ENCODE data around the gene PPP4R1.

PPP4R1 gene

DNA sequence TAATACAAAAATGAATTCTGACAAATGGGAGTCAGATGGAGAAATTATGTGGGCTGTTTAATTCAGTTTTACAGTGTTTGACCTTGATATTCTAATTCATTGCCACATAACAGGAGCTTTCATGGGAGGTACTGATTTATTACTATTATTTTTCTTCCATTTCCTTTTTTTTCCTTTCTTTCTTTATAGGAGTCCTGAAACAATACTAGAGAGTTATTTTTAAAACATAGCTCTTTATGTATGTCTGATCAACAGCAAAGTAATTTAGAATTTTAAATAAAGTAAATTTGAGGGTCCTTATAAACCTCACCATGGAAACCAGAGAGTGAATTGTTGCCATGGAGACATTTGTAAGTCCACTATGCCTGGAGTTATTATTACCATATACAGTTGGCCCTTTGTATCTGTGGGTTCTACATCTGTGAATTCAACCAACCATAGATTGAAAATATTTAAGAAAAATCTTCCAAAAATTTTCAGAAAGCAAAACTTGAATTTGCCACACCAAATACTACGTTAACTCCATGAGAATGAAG lies 40.9 kb upstream of the PPP4R1 start:
- DNase-seq (ENCODE audit: low read depth), result no peak
- TF ChIP-seq, protein P1, sequence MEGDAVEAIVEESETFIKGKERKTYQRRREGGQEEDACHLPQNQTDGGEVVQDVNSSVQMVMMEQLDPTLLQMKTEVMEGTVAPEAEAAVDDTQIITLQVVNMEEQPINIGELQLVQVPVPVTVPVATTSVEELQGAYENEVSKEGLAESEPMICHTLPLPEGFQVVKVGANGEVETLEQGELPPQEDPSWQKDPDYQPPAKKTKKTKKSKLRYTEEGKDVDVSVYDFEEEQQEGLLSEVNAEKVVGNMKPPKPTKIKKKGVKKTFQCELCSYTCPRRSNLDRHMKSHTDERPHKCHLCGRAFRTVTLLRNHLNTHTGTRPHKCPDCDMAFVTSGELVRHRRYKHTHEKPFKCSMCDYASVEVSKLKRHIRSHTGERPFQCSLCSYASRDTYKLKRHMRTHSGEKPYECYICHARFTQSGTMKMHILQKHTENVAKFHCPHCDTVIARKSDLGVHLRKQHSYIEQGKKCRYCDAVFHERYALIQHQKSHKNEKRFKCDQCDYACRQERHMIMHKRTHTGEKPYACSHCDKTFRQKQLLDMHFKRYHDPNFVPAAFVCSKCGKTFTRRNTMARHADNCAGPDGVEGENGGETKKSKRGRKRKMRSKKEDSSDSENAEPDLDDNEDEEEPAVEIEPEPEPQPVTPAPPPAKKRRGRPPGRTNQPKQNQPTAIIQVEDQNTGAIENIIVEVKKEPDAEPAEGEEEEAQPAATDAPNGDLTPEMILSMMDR (conservative IDR thresholded peaks at IDR 0.05; ENCODE audit: low read depth, low read length), result no peak
- no peak overlapping the region for H3K4me3 ChIP-seq (ENCODE audit: low read depth, low read length)

DNA sequence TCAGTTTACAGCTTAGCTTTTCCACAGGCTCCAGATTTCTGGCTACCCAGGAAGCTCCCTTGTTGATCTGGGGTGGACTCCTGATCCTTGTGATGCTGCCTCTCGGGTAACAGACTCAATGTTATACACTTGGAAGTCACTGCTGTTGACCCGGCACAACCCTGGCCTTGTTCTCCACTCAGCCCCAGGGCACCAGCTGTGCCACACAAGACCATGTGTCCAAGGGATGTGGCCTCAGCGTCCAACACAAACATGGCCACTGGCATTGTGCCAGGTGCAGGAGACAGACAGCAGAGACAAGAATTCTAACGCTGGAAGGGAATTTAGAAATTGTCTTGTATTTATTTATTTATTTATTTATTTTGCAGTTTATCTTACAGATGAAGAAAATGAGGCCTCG lies 39.0 kb upstream of the PPP4R1 start:
- peak; percentile 54 for DNase-seq (ENCODE audit: low read depth)
- H3K4me3 ChIP-seq (ENCODE audit: low read depth, low read length), result no peak overlapping the region
- TF ChIP-seq, protein P1 (conservative IDR thresholded peaks at IDR 0.05; ENCODE audit: low read depth, low read length), result no peak

DNA sequence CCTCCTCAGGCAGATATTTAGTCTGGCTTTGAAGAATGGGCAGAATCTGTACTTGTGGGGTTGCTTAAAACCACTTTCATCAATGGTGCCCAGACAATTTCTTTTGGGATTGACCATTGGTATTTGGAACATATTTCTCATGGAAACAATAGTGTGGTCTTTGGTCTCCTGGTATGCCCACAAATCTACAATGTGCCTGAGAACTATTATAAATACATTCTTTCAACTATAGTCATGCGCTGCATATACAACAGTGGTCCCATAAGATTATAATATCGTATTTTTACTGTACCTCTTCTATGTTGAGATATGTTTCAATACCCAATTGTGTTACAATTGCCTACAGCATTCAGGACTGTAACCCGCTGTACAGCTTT lies 34.8 kb upstream of the PPP4R1 start:
- H3K4me3 ChIP-seq (ENCODE audit: low read depth, low read length), result no peak overlapping the region
- DNase-seq (ENCODE audit: low read depth), result no peak
- TF ChIP-seq, protein P1 (conservative IDR thresholded peaks at IDR 0.05; ENCODE audit: low read depth, low read length), result no peak

DNA sequence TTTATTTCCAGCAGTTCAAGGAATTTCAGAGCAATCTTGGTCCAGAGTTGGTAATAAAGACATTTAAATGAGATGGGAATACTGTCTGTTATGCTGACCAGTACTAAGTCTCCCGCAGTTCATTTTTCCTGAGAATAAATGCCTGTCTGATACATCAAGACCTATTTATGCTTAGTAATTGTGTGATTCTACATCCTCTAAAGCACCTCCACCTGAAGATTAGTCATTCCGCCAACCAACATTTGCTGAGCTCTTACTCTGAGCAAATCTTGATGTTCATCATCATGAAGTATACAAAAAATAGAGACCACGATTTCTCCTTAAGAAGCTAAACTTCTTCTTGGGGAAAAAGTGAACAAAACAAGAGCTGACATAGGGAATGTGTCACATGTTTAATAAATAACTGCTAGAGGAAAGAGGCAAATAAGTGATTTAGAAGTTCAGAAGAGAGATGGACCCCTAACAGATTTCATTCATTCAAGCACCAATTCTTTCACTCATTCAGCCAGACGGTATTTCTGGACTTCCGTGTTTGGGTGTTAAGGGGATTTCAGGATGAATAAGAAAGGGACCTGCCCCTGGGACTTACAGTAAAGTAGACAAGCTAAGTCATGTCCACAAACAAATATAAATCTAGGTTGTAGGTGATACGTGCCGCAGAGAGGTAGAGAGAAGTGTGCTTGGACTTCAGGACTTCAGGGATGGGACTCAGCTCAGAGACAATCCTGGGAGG lies 34.2 kb upstream of the PPP4R1 start:
- no peak overlapping the region for H3K4me3 ChIP-seq (ENCODE audit: low read depth, low read length)
- DNase-seq (ENCODE audit: low read depth), result no peak
- TF ChIP-seq, protein P1 (conservative IDR thresholded peaks at IDR 0.05; ENCODE audit: low read depth, low read length), result no peak

DNA sequence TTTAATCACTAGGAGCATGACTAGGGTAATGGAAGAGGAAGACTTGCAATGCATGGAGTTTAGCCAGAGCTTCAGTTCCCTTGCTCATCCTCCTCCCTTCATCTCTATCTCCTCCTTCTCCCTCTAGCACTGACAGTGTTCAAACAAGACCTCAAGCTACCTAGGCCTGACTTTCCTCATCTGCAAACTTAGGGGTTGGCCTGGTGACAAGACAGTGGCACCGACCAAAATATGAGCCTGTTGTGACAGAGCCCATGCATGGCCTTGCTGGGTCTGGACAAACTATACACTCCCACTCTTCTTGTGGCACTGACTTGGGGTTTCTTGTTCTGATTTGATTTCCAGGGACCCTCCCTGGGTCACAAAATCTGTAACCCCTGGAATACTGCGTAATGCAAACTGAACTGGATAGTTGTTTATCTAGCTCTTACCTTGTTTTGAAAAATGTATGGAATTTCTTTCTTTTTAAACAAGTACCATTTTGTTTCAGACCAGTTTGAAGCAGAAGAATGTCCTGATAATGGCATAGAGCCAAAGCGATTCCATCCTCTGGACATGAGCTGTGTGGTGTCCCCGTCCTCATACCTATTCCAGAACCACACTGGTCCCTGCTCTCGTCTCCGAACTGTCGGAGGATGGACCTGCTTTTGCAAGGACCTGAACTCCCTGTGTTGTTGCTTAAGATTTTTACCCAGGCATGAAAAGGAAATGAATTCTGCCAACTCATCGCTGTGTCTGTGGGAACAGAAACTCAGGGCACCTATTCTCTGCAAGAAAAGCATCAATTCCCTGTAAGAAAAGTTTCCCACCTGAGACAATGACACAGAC lies 33.4 kb upstream of the PPP4R1 start:
- peak; percentile 59 for DNase-seq (ENCODE audit: low read depth)
- no peak overlapping the region for H3K4me3 ChIP-seq (ENCODE audit: low read depth, low read length)

DNA sequence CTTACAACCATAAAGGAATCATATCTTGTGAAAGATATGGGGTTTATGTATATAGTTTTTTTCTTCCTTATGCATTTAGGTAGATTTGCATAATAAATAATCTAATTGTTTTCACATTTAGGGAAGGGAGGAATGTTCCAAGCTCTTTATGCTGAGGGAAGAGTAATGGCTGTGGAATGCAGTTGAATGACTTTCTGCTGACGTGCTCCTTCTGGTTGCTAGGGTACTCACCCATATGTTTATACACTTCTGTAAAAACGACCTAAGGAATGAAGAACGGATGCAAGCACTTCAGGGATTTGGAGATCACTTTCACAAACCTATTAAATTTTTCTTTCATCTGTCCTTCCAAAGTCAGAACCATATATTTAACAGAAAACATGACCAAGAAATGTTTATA lies 29.2 kb upstream of the PPP4R1 start:
- peak; percentile 98 for DNase-seq (ENCODE audit: low read depth)
- no peak overlapping the region for H3K4me3 ChIP-seq (ENCODE audit: low read depth, low read length)

More for the DNA sequence above, 33.4 kb upstream of the PPP4R1 start:
- TF ChIP-seq, protein P1 (conservative IDR thresholded peaks at IDR 0.05; ENCODE audit: low read depth, low read length), result no peak

More for the DNA sequence above, 29.2 kb upstream of the PPP4R1 start:
- TF ChIP-seq, protein P1 (conservative IDR thresholded peaks at IDR 0.05; ENCODE audit: low read depth, low read length), result no peak
